D721Med (cell line): ENCODE results near the gene MAP3K6.
"Not testable (repeated sequence)": the region's sequence is repeated elsewhere in the genome, so short reads cannot be mapped to it uniquely, and the experiment has no call there.

Experiments
- DNase-seq: peaks from one replicate; pipeline ENCODE4 v3.0.0; 2011; ENCODE audit warnings: low spot score; ENCODE audit not compliant: insufficient read length
- FAIRE-seq: peaks from 2 replicates; lab custom pipeline; 2011; peaks lifted over from hg19 to GRCh38; lab: Jason Lieb, UNC
- CTCF ChIP-seq: IDR thresholded peaks from 2 replicates; pipeline ENCODE4 v1.5.1; 2012; ENCODE audit warnings: mild to moderate bottlenecking, control low read depth; ENCODE audit not compliant: insufficient read depth; ENCODE audit errors: missing control alignments

MAP3K6 gene

GRCh38 chr1:27391511-27392095, 24.8 kb upstream of the MAP3K6 start:
- FAIRE-seq, result no peak
- no peak for TF ChIP-seq CTCF
- no peak for DNase-seq

GRCh38 chr1:27388337-27389005, 21.7 kb upstream of the MAP3K6 start:
- DNase-seq (no peak), FAIRE-seq (no peak)
- peak; percentile 83 for TF ChIP-seq CTCF

- FAIRE-seq, result not testable (repeated sequence)
Measured at GRCh38 chr1:27384797-27385196, 18.0 kb upstream of the MAP3K6 start.

GRCh38 chr1:27383661-27384060, 16.9 kb upstream of the MAP3K6 start:
- DNase-seq (no peak), FAIRE-seq (no peak)
- no peak for TF ChIP-seq CTCF

More at GRCh38 chr1:27384797-27385196, 18.0 kb upstream of the MAP3K6 start:
- not testable (repeated sequence) for DNase-seq

GRCh38 chr1:27383039-27383605, 16.4 kb upstream of the MAP3K6 start, which contains the start of gene CD164L2:
Gene CD164L2 (minus strand): TSS chr1:27383333. CDS start chr1:27383239, 94 bp downstream.
- no peak for DNase-seq
- no peak for TF ChIP-seq CTCF
- no peak for FAIRE-seq

- DNase-seq (no peak), FAIRE-seq (no peak)
Measured at GRCh38 chr1:27381969-27382762, 15.4 kb upstream of the MAP3K6 start.

More at GRCh38 chr1:27381969-27382762, 15.4 kb upstream of the MAP3K6 start:
- TF ChIP-seq CTCF, result no peak
